Activated CD8-positive, alpha-beta T cell treated with anti-CD3 and anti-CD28 coated beads for 36 hours (primary cell): ENCODE measurements around the gene PRKRIP1. TPM values are rescaled to one million over a fixed set of nuclear protein-coding genes. Genes with fewer than 3 reads are reported as not detected.

Experiments used
- ATAC-seq: fragments of 200-7000 bp; cut with Tn5 transposase; one replicate; pipeline ENCODE4 v1.10.0; 2021; ENCODE audit warnings: mild to moderate bottlenecking, moderate library complexity
- CTCF ChIA-PET: fragments of 350-600 bp; sonication (Branson Sonifier 250); formaldehyde crosslinking; loops from one replicate; lab custom pipeline; 2021; ENCODE audit warnings: antibody characterized with exemption; lab: Charles Lee
- POLR2A ChIA-PET: fragments of 350-600 bp; sonication (Branson Sonifier 250); formaldehyde crosslinking; loops from one replicate; lab custom pipeline; 2021; ENCODE audit warnings: antibody characterized with exemption; lab: Charles Lee
- DNase-seq: peaks from one replicate; pipeline ENCODE4 v3.0.0-alpha.2; 2020
- H3K27ac Mint-ChIP-seq: one replicate; pipeline ENCODE4 v1.8.0; 2021; ENCODE audit warnings: mild to moderate bottlenecking, mixed read lengths
- H3K27me3 Mint-ChIP-seq: one replicate; pipeline ENCODE4 v1.8.0; 2021; ENCODE audit warnings: mixed read lengths
- H3K36me3 Mint-ChIP-seq: one replicate; pipeline ENCODE4 v1.8.0; 2021; ENCODE audit warnings: low read depth, mixed read lengths
- H3K4me1 Mint-ChIP-seq: one replicate; pipeline ENCODE4 v1.8.0; 2021; ENCODE audit warnings: low read depth, mixed read lengths
- H3K4me3 Mint-ChIP-seq: one replicate; pipeline ENCODE4 v1.8.0; 2021; ENCODE audit warnings: mild to moderate bottlenecking, moderate library complexity, mixed read lengths
- H3K9me3 Mint-ChIP-seq: one replicate; pipeline ENCODE4 v1.8.0; 2021; ENCODE audit warnings: mixed read lengths
- CTCF ChIP-seq: fragments of 200-600 bp; IDR thresholded peaks from one replicate; pipeline ENCODE4 v1.8.0; 2022; ENCODE audit warnings: antibody characterized with exemption, mild to moderate bottlenecking
- intact Hi-C: fragments of 100-400 bp; cut with micrococcal nuclease; formaldehyde crosslinking; loops from one replicate; pipeline ENCODE4 v1.10.0; 2022
- total RNA-seq, 2 experiments: library from RNA; stranded (reverse); gene quantifications; one replicate each; pipeline ENCODE4 v1.2.3, GENCODE V29; 2021

The PRKRIP1 gene
- total RNA-seq, 2 experiments from 2014 or later = 29.8 to 33.6 TPM

DNA sequence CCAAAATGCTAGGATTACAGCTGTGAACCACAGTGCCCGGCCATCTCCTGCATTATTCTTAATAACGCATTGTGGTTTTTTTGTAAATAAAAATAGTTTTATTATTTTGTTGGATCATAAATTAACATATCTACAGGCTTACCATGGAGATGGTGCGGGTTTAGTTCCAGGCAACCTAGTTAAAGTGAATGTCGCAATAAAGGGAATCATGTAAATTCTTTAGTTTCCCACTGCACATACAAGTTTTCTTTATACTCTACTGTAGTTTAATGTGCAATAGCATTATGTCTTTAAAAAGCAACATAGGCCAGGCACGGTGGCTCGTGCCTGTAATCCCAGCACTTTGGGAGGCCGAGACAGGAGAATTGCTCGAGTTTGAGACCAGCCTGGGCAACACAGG lies 2.4 kb downstream of the PRKRIP1 start:
- Mint-ChIP-seq H3K27ac (no peak overlapping the region), H3K4me1 (peaks cover 16% of the 10 kb centered on the region), H3K4me3 (peak overlapping the region; percentile 40), H3K27me3 (no peaks in the 10 kb centered on the region), H3K9me3 (no peaks in the 10 kb centered on the region), H3K36me3 (peaks cover 30% of the 10 kb centered on the region)
- no peak for TF ChIP-seq CTCF
- POLR2A ChIA-PET = interaction anchor here (0.6 to 3.7 kb wide), 2 partner anchors 27 to 1751 kb away, joined by 3 to 24 read pairs; no protein-coding TSS in a partner anchor
- intact Hi-C loops = no loop called here
- ATAC-seq (no peak), DNase-seq (no peak)
- CTCF ChIA-PET = interaction anchor here (1.1 to 1.5 kb wide), 2 partner anchors 12 to 52 kb away, joined by 3 read pairs; no protein-coding TSS in a partner anchor

DNA sequence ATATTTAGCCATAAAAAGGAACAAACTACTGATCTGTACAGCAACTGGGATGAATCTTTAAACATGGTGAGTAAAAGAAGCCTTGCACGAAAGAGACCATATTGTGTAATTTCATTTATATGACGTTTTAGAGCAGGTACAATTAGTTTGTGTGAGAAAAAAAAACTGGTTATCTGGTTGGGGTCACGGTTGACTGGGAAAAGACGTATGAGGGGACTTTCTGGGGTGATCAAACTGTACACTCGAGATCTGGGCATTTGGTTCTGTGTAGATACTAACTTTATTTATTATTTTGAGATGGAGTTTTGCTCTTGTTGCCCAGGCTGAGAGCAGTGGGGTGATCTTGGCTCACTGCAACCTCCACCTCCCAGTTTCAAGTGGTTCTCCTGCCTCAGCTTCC lies 4.2 kb downstream of the PRKRIP1 start:
- no peak overlapping the region for H3K27ac Mint-ChIP-seq
- peaks cover 37% of the 10 kb centered on the region for H3K36me3 Mint-ChIP-seq

GRCh38 chr7:102403563-102403962 lies 7.4 kb downstream of the PRKRIP1 start:
- intact Hi-C loops = loop anchor here (5.0 kb wide), 1 partner anchor 49 kb away; no protein-coding TSS in a partner anchor
- CTCF ChIA-PET = interaction anchor here (1.6 to 4.2 kb wide), 4 partner anchors 9 to 61 kb away, joined by 3 to 34 read pairs (median 16); partner anchors contain the start of genes ALKBH4 and LRWD1

More for the DNA sequence above, 4.2 kb downstream of the PRKRIP1 start:
- intact Hi-C loops = loop anchor here (5.0 kb wide), 1 partner anchor 52 kb away; no protein-coding TSS in a partner anchor
- ChIA-PET POLR2A (interaction anchor here (1.6 kb wide), 1 partner anchor 10 kb away, joined by 8 read pairs; no protein-coding TSS in a partner anchor), CTCF (interaction anchor here (1.1 kb wide), 1 partner anchor 10 kb away, joined by 3 read pairs; no protein-coding TSS in a partner anchor)
- no peak for TF ChIP-seq CTCF
- no peak for ATAC-seq
- DNase-seq = no peak
- peaks cover 19% of the 10 kb centered on the region for H3K4me1 Mint-ChIP-seq
- H3K4me3 Mint-ChIP-seq = no peak overlapping the region
- H3K9me3 Mint-ChIP-seq = no peaks in the 10 kb centered on the region
- no peaks in the 10 kb centered on the region for H3K27me3 Mint-ChIP-seq

GRCh38 chr7:102404005-102404861 lies 8.1 kb downstream of the PRKRIP1 start:
- intact Hi-C loops = loop anchor here (5.0 kb wide), 1 partner anchor 48 kb away; no protein-coding TSS in a partner anchor
- ATAC-seq = peak; percentile 100
- POLR2A ChIA-PET = interaction anchor here (0.6 to 0.7 kb wide), 2 partner anchors 10 to 22 kb away, joined by 3 read pairs; no protein-coding TSS in a partner anchor

More at GRCh38 chr7:102403563-102403962, 7.4 kb downstream of the PRKRIP1 start:
- H3K27me3 Mint-ChIP-seq = no peaks in the 10 kb centered on the region
- peaks cover 53% of the 10 kb centered on the region for H3K36me3 Mint-ChIP-seq
- DNase-seq (no peak), ATAC-seq (no peak)
- H3K4me1 Mint-ChIP-seq = peaks cover 6% of the 10 kb centered on the region
- no peak for TF ChIP-seq CTCF
- no peak overlapping the region for H3K27ac Mint-ChIP-seq
- H3K9me3 Mint-ChIP-seq = no peaks in the 10 kb centered on the region
- no peak overlapping the region for H3K4me3 Mint-ChIP-seq
- POLR2A ChIA-PET = no interaction called here

More at GRCh38 chr7:102404005-102404861, 8.1 kb downstream of the PRKRIP1 start:
- Mint-ChIP-seq H3K4me1 (peaks cover 6% of the 10 kb centered on the region), H3K4me3 (no peak overlapping the region), H3K36me3 (peaks cover 55% of the 10 kb centered on the region), H3K27ac (no peak overlapping the region), H3K27me3 (no peaks in the 10 kb centered on the region), H3K9me3 (no peaks in the 10 kb centered on the region)
- peak; percentile 70 for TF ChIP-seq CTCF
- CTCF ChIA-PET = interaction anchor here (0.6 to 4.2 kb wide), 20 partner anchors 8 to 1128 kb away, joined by 3 to 34 read pairs (median 4); partner anchors contain the start of genes ALKBH4, LRWD1 and PRKRIP1
- DNase-seq = peak; percentile 59
